Endothelial cell of umbilical vein (primary cell): Measurements from ENCODE around the gene RNFT2. TPM values are rescaled to one million over a fixed set of nuclear protein-coding genes. Genes with fewer than 3 reads are reported as not detected.

Experiments
- BruUV-seq: library from RNA; stranded (reverse); fragments of 400-500 nt; replicated peaks from 2 replicates; lab custom pipeline; 2021; lab: Mats Ljungman, UMichigan
- CTCF ChIA-PET: fragments of 300-600, 350-600 bp; sonication (Branson Sonifier 250); formaldehyde crosslinking; loops from one replicate; lab custom pipeline; 2021; ENCODE audit warnings: antibody characterized with exemption, inconsistent platforms; lab: Charles Lee
- POLR2A ChIA-PET: fragments of 300-600, 350-600 bp; sonication (Branson Sonifier 250); formaldehyde crosslinking; loops from one replicate; lab custom pipeline; 2021; ENCODE audit warnings: antibody characterized with exemption, inconsistent platforms; lab: Charles Lee
- DNase-seq: peaks from one replicate; pipeline ENCODE4 v3.0.0-alpha.2; 2011; ENCODE audit warnings: low read depth, low spot score
- FAIRE-seq: peaks from 2 replicates; lab custom pipeline; 2011; peaks lifted over from hg19 to GRCh38; lab: Jason Lieb, UNC
- H2AFZ ChIP-seq: 2 replicates; pipeline ENCODE4 v1.6.0; 2012; ENCODE audit warnings: low read depth, low read length, control low read depth, inconsistent platforms
- H3K27ac ChIP-seq: 2 replicates; pipeline ENCODE4 v1.5.1; 2011; ENCODE audit warnings: low read depth, mild to moderate bottlenecking, control low read depth, low read length, moderate library complexity; ENCODE audit not compliant: insufficient read depth
- H3K27me3 ChIP-seq, 2 experiments: 2 replicates each; pipeline versions ENCODE4 v1.6.0 to v1.6.1; 2011; ENCODE audit warnings: low read length in 2 of 2, mixed read lengths in 1 of 2; ENCODE audit not compliant: control insufficient read depth in 2 of 2, insufficient read depth in 2 of 2
- H3K36me3 ChIP-seq, 2 experiments: 2 replicates in 1 of 2; 3 replicates in 1 of 2; pipeline ENCODE4 v1.5.1; 2011; ENCODE audit warnings: low read length in 2 of 2, mild to moderate bottlenecking in 1 of 2, moderate library complexity in 1 of 2; ENCODE audit not compliant: control insufficient read depth in 2 of 2, insufficient read depth in 2 of 2; ENCODE audit errors: extremely low read depth in 1 of 2
- H3K4me1 ChIP-seq: 3 replicates; pipeline ENCODE4 v1.5.1; 2011; ENCODE audit warnings: mild to moderate bottlenecking, low read length; ENCODE audit not compliant: control insufficient read depth, insufficient read depth; ENCODE audit errors: extremely low read depth
- H3K4me2 ChIP-seq: 2 replicates; pipeline ENCODE4 v1.6.1; 2011; ENCODE audit warnings: low read length, control low read depth, mixed read lengths; ENCODE audit not compliant: insufficient read depth
- H3K4me3 ChIP-seq, 3 experiments: fragments of 200-600 bp in 1 of 3; sonication (generic), shearing (Covaris generic) in 1 of 3; replicated peaks in 1 of 3; 2 replicates each; pipeline ENCODE4 v1.5.1; 2011 to 2016; ENCODE audit warnings: control low read depth in 3 of 3, low read length in 3 of 3, mild to moderate bottlenecking in 2 of 3, inconsistent platforms in 1 of 3, low read depth in 1 of 3, moderate library complexity in 1 of 3; ENCODE audit not compliant: insufficient read depth in 1 of 3
- H3K79me2 ChIP-seq: 2 replicates; pipeline ENCODE4 v1.6.0; 2012; ENCODE audit warnings: low read length, inconsistent platforms; ENCODE audit not compliant: control insufficient read depth, insufficient read depth
- H3K9ac ChIP-seq: replicated peaks from 2 replicates; pipeline ENCODE3; 2011; ENCODE audit warnings: low read length, control low read depth; ENCODE audit not compliant: insufficient read depth; ENCODE audit errors: extremely low read depth
- H3K9me1 ChIP-seq: replicated peaks from 3 replicates; pipeline ENCODE4 v1.6.0; 2011; ENCODE audit warnings: mild to moderate bottlenecking, low read length; ENCODE audit not compliant: control insufficient read depth, insufficient read depth; ENCODE audit errors: extremely low read depth
- H3K9me3 ChIP-seq: replicated peaks from 2 replicates; pipeline ENCODE4 v1.5.1; 2012; ENCODE audit warnings: low read length, inconsistent platforms; ENCODE audit not compliant: control insufficient read depth, insufficient read depth
- H4K20me1 ChIP-seq: replicated peaks from 2 replicates; pipeline ENCODE3; 2011; ENCODE audit warnings: mild to moderate bottlenecking, low read length; ENCODE audit not compliant: control insufficient read depth, insufficient read depth; ENCODE audit errors: extremely low read depth
- FOS ChIP-seq: IDR thresholded peaks from 2 replicates; pipeline ENCODE4 v1.6.1; 2011; ENCODE audit warnings: mild to moderate bottlenecking, low read length, moderate library complexity, borderline replicate concordance; ENCODE audit not compliant: insufficient read depth
- JUN ChIP-seq: IDR thresholded peaks from 2 replicates; pipeline ENCODE4 v1.6.1; 2011; ENCODE audit warnings: borderline replicate concordance, low read depth; ENCODE audit not compliant: insufficient read length, insufficient read depth
- MYC ChIP-seq: IDR thresholded peaks from one replicate; pipeline ENCODE4 v1.6.1; 2011; ENCODE audit warnings: mild to moderate bottlenecking, low read depth, low read length
- POLR2A ChIP-seq: IDR thresholded peaks from 2 replicates; pipeline ENCODE4 v1.6.1; 2012; ENCODE audit warnings: low read depth, mild to moderate bottlenecking, control low read depth, low read length
- POLR2AphosphoS5 ChIP-seq: IDR thresholded peaks from 2 replicates; pipeline ENCODE4 v1.6.1; 2012; ENCODE audit warnings: low read depth, mild to moderate bottlenecking, control low read depth, low read length, moderate library complexity; ENCODE audit not compliant: insufficient read depth
- dilution Hi-C: fragments of 300-500 bp; cut with MboI; formaldehyde crosslinking; loops from one replicate; pipeline ENCODE4 v1.15.0; 2019; ENCODE audit warnings: low sequenced_read_pairs; ENCODE audit not compliant: extremely low pct_ligation_motif_present
- intact Hi-C: fragments of 100-400 bp; cut with micrococcal nuclease; formaldehyde crosslinking; loops from one replicate; pipeline ENCODE4 v1.10.0; 2022
- polyA plus RNA-seq, 4 experiments: library from polyadenylated mRNA; depleted of rRNA in 3 of 4; stranded (reverse) in 3 of 4; unstranded in 1 of 4; fragments of >200 nt; gene quantifications; 2 replicates each; pipeline versions ENCODE4 v1.2.1 to v1.2.3, GENCODE V29; 2011 to 2012; ENCODE audit warnings: missing spikeins in 1 of 4
- total RNA-seq: library from RNA; stranded (reverse); gene quantifications from 2 replicates; pipeline ENCODE4 v1.2.3, GENCODE V29; 2021
- TF ChIP-seq, protein P1 (sequence below), 2 donors: IDR thresholded peaks; 1 replicate in 1 of 2; 2 replicates in 1 of 2; pipeline ENCODE4 v1.5.1; 2011; ENCODE audit warnings: low read length in 2 of 2, mild to moderate bottlenecking in 2 of 2, moderate library complexity in 2 of 2, control low read depth in 1 of 2, inconsistent platforms in 1 of 2, low read depth in 1 of 2; ENCODE audit not compliant: insufficient read depth in 1 of 2; ENCODE audit errors: extremely low read depth in 1 of 2

Gene RNFT2
- total and polyA plus RNA-seq, 2 donors (not counting 3 experiments of a cell fraction or from before 2014, with no cell fraction given): 1.4 to 6.6 TPM

DNA sequence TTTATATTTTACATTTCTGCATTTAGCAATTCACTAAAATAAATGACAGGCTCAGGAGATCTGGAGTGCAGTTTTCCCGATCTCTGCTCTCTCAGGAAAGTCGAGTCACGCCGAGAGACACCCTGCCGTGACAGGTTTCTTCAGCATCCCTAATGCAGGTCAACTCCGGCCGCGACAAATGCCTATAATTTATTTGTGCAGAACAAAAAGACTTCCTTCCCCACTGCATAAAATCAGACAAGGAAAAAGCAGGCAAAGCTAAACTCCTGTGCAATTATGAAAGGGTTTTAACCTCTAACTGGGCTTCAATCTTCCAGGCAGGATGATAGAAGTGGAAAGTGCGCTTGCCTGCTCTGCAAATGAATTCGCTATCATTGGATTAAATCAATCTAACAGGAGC is 28.3 kb upstream of the RNFT2 start:
- intact Hi-C loops (loop anchor here (2.0 to 5.0 kb wide), 4 partner anchors 107 to 787 kb away; no protein-coding TSS in a partner anchor), dilution Hi-C loops (no loop called here)
- no peaks in the 10 kb centered on the region for H3K79me2 ChIP-seq
- peaks cover 0 to 3% of the 10 kb centered on the region in 2 experiments for H3K36me3 ChIP-seq
- TF ChIP-seq JUN: no peak
- no peak for TF ChIP-seq POLR2A
- TF ChIP-seq, protein P1, sequence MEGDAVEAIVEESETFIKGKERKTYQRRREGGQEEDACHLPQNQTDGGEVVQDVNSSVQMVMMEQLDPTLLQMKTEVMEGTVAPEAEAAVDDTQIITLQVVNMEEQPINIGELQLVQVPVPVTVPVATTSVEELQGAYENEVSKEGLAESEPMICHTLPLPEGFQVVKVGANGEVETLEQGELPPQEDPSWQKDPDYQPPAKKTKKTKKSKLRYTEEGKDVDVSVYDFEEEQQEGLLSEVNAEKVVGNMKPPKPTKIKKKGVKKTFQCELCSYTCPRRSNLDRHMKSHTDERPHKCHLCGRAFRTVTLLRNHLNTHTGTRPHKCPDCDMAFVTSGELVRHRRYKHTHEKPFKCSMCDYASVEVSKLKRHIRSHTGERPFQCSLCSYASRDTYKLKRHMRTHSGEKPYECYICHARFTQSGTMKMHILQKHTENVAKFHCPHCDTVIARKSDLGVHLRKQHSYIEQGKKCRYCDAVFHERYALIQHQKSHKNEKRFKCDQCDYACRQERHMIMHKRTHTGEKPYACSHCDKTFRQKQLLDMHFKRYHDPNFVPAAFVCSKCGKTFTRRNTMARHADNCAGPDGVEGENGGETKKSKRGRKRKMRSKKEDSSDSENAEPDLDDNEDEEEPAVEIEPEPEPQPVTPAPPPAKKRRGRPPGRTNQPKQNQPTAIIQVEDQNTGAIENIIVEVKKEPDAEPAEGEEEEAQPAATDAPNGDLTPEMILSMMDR (IDR thresholded peaks at IDR 0.05; ENCODE audit: extremely low read depth in 1 of 2, insufficient read depth in 1 of 2, low read depth in 1 of 2, low read length in 2 of 2): no peak
- TF ChIP-seq FOS: no peak
- TF ChIP-seq MYC: no peak
- no peak for TF ChIP-seq POLR2AphosphoS5
- H2AFZ ChIP-seq: no peak overlapping the region
- CTCF ChIA-PET: interaction anchor here (0.7 to 2.4 kb wide), 29 partner anchors 10 to 792 kb away, joined by 3 to 25 read pairs (median 4); no protein-coding TSS in a partner anchor
- no peak overlapping the region for H3K4me2 ChIP-seq
- no peaks in the 10 kb centered on the region for H4K20me1 ChIP-seq
- peaks cover 15% of the 10 kb centered on the region in 2 experiments for H3K27me3 ChIP-seq
- H3K27ac ChIP-seq: no peak overlapping the region
- no TSS peak for BruUV-seq
- H3K9me3 ChIP-seq: no peaks in the 10 kb centered on the region
- FAIRE-seq (no peak), DNase-seq (no peak)
- POLR2A ChIA-PET: no interaction called here
- no peak overlapping the region for H3K9ac ChIP-seq
- no peaks in the 10 kb centered on the region for H3K9me1 ChIP-seq
- no peaks in the 10 kb centered on the region for H3K4me1 ChIP-seq
- H3K4me3 ChIP-seq: no peak overlapping the region
